Stomach smooth muscle (tissue), 2 donors: Measurements from ENCODE around the gene CSE1L.
"Not testable (repeated sequence)": the region's sequence is repeated elsewhere in the genome, so short reads cannot be mapped to it uniquely, and the experiment has no call there.

Source experiments
- H3K27ac ChIP-seq: one replicate; pipeline ENCODE4 v1.7.0; 2013; ENCODE audit warnings: mild to moderate bottlenecking, low read length, inconsistent platforms
- H3K27me3 ChIP-seq, 2 donors: one replicate each; pipeline ENCODE4 v1.7.0; 2013; ENCODE audit warnings: low read length in 2 of 2; ENCODE audit not compliant: insufficient read depth in 2 of 2, control insufficient read depth in 1 of 2
- H3K36me3 ChIP-seq, 2 donors: one replicate each; pipeline ENCODE4 v1.7.0; 2013; ENCODE audit warnings: low read length in 2 of 2; ENCODE audit not compliant: control insufficient read depth in 2 of 2, insufficient read depth in 2 of 2
- H3K4me1 ChIP-seq: one replicate; pipeline ENCODE4 v1.7.0; 2013; ENCODE audit warnings: low read length; ENCODE audit not compliant: control insufficient read depth, insufficient read depth
- H3K4me3 ChIP-seq, 2 donors: one replicate each; pipeline ENCODE4 v1.7.0; 2013; ENCODE audit warnings: low read length in 2 of 2
- H3K9ac ChIP-seq, 2 donors: one replicate each; pipeline ENCODE4 v1.7.0; 2013; ENCODE audit warnings: low read length in 2 of 2, mild to moderate bottlenecking in 1 of 2
- H3K9me3 ChIP-seq, 2 donors: one replicate each; pipeline ENCODE4 v1.7.0; 2013; ENCODE audit warnings: low read length in 2 of 2; ENCODE audit not compliant: control insufficient read depth in 2 of 2
- donor health status: healthy.
- donor health status: Pancreatic carcinoma.

Gene CSE1L

GRCh38 chr20:49074521-49074920, 28.4 kb downstream of the CSE1L start:
- Histone ChIP-seq H3K9me3 (no peaks in the 10 kb centered on the region), H3K4me3 (no peak overlapping the region), H3K36me3 (peaks cover 26 to 38% of the 10 kb centered on the region in 2 donors), H3K27ac (no peak overlapping the region), H3K9ac (no peak overlapping the region), H3K4me1 (no peaks in the 10 kb centered on the region), H3K27me3 (no peaks in the 10 kb centered on the region)

- H3K9me3 ChIP-seq, result no peaks in the 10 kb centered on the region
- H3K4me1 ChIP-seq, result no peaks in the 10 kb centered on the region
- H3K36me3 ChIP-seq, result peaks cover 22 to 33% of the 10 kb centered on the region in 2 donors
- H3K27ac ChIP-seq, result no peak overlapping the region
- H3K4me3 ChIP-seq, result no peak overlapping the region
- no peak overlapping the region for H3K9ac ChIP-seq
- no peaks in the 10 kb centered on the region for H3K27me3 ChIP-seq
Observed at GRCh38 chr20:49078310-49078709, 32.2 kb downstream of the CSE1L start.

DNA sequence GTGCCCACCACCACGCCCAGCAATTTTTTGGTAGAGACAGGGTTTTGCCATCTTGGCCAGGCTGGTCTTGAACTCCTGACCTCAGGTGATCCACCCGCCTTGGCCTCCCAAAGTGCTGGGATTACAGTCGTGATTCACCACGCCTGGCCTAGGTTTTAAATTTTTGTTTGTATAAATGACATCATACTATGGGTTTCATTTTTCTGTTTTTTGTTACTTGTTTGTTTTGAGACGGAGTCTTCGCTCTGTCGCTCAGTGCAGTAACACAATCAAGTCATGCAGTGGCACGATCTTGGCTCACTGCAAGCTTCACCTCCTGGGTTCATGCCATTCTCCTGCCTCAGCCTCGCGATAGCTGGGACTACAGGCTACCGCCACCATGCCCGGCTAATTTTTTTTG, 36.2 kb downstream of the CSE1L start:
- not testable (repeated sequence) for H3K4me1 ChIP-seq, H3K27me3 ChIP-seq, H3K9me3 ChIP-seq, H3K27ac ChIP-seq, H3K9ac ChIP-seq, H3K4me3 ChIP-seq
- peaks cover 29 to 30% of the 10 kb centered on the region in 2 donors for H3K36me3 ChIP-seq

- Histone ChIP-seq H3K9ac (no peak overlapping the region), H3K27ac (no peak overlapping the region), H3K27me3 (no peaks in the 10 kb centered on the region), H3K4me3 (no peak overlapping the region), H3K9me3 (no peaks in the 10 kb centered on the region), H3K36me3 (peaks cover 35 to 42% of the 10 kb centered on the region in 2 donors), H3K4me1 (no peaks in the 10 kb centered on the region)
Observed at GRCh38 chr20:49091104-49091503, 45.0 kb downstream of the CSE1L start.

- no peaks in the 10 kb centered on the region for H3K9me3 ChIP-seq
- H3K9ac ChIP-seq, result no peak overlapping the region
- H3K36me3 ChIP-seq, result peaks cover 39 to 45% of the 10 kb centered on the region in 2 donors
- no peak overlapping the region for H3K27ac ChIP-seq
- H3K4me1 ChIP-seq, result no peaks in the 10 kb centered on the region
- no peaks in the 10 kb centered on the region for H3K27me3 ChIP-seq
- H3K4me3 ChIP-seq, result no peak overlapping the region
Observed at GRCh38 chr20:49091762-49092161, 45.6 kb downstream of the CSE1L start.

DNA sequence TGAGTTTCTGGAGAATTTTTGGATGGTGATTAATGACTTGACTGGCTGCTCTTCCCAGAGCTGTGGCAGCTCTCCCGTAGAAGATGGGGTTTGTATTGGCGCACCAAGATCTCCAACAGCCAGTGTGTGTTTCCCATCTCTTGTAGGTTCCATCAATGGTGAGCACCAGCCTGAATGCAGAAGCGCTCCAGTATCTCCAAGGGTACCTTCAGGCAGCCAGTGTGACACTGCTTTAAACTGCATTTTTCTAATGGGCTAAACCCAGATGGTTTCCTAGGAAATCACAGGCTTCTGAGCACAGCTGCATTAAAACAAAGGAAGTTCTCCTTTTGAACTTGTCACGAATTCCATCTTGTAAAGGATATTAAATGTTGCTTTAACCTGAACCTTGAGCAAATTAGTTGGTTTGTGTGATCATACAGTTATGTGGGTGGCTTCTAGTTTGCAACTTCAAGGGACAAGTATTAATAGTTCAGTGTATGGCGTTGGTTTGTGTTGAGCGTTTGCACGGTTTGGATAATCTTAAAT, 50.2 kb downstream of the CSE1L start:
- Histone ChIP-seq H3K4me3 (no peak overlapping the region), H3K36me3 (peaks cover 23 to 29% of the 10 kb centered on the region in 2 donors), H3K4me1 (no peaks in the 10 kb centered on the region), H3K9me3 (no peaks in the 10 kb centered on the region), H3K27ac (no peak overlapping the region), H3K9ac (no peak overlapping the region), H3K27me3 (no peaks in the 10 kb centered on the region)

GRCh38 chr20:49097159-49097558, 51.0 kb downstream of the CSE1L start:
- peaks cover 26 to 28% of the 10 kb centered on the region in 2 donors for H3K36me3 ChIP-seq
- H3K4me3 ChIP-seq, result no peak overlapping the region
- no peaks in the 10 kb centered on the region for H3K9me3 ChIP-seq
- H3K27me3 ChIP-seq, result no peaks in the 10 kb centered on the region
- H3K9ac ChIP-seq, result no peak overlapping the region
- H3K4me1 ChIP-seq, result no peaks in the 10 kb centered on the region
- H3K27ac ChIP-seq, result no peak overlapping the region

- peaks cover 30 to 33% of the 10 kb centered on the region in 2 donors for H3K36me3 ChIP-seq
- H3K9ac ChIP-seq, result no peak overlapping the region
- H3K27ac ChIP-seq, result no peak overlapping the region
- H3K27me3 ChIP-seq, result no peaks in the 10 kb centered on the region
- no peaks in the 10 kb centered on the region for H3K4me1 ChIP-seq
- no peak overlapping the region for H3K4me3 ChIP-seq
- no peaks in the 10 kb centered on the region for H3K9me3 ChIP-seq
Observed at GRCh38 chr20:49098136-49098535, 52.0 kb downstream of the CSE1L start.

DNA sequence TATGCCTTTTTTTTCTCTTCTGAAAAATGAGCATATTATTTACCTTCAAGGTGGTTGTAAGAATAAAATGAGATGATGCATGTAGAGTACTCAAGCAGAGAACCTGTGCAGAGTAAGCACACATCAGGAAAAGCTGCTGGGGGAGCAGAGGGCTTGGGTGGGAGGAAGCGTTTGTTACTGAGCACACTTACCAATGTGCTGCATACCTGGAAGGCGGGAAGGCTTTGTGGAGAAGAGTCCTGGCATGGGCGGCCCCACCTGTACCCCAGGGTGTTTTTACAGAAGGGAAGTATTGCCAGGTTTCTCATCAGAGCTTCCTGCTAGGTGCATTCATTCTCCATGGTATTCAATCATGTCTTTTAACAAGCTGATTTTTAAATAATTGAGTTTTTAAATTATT, 52.9 kb downstream of the CSE1L start:
- Histone ChIP-seq H3K27ac (no peak overlapping the region), H3K9me3 (no peaks in the 10 kb centered on the region), H3K4me3 (no peak overlapping the region), H3K36me3 (peaks cover 32 to 37% of the 10 kb centered on the region in 2 donors), H3K27me3 (no peaks in the 10 kb centered on the region), H3K9ac (no peak overlapping the region), H3K4me1 (no peaks in the 10 kb centered on the region)

GRCh38 chr20:49100292-49100691, 54.2 kb downstream of the CSE1L start:
- not testable (repeated sequence) for H3K4me1 ChIP-seq, H3K27me3 ChIP-seq, H3K9me3 ChIP-seq, H3K9ac ChIP-seq, H3K4me3 ChIP-seq, H3K27ac ChIP-seq
- peaks cover 28 to 40% of the 10 kb centered on the region in 2 donors for H3K36me3 ChIP-seq

GRCh38 chr20:49100972-49101371, 54.9 kb downstream of the CSE1L start:
- H3K27me3 ChIP-seq, result no peaks in the 10 kb centered on the region
- H3K27ac ChIP-seq, result no peak overlapping the region
- no peak overlapping the region for H3K9ac ChIP-seq
- H3K4me1 ChIP-seq, result no peaks in the 10 kb centered on the region
- H3K36me3 ChIP-seq, result peaks cover 25 to 35% of the 10 kb centered on the region in 2 donors
- H3K9me3 ChIP-seq, result no peaks in the 10 kb centered on the region
- H3K4me3 ChIP-seq, result no peak overlapping the region
